Erythroblast (primary cell): ENCODE data around the gene ETF1.

Experiments used
- GATA1 ChIP-seq: IDR thresholded peaks from 2 replicates; pipeline ENCODE4 v1.6.1; 2011; ENCODE audit warnings: low read depth, mild to moderate bottlenecking, control low read depth, low read length, moderate library complexity
- POLR2A ChIP-seq: IDR thresholded peaks from 2 replicates; pipeline ENCODE4 v1.6.1; 2011; ENCODE audit warnings: mild to moderate bottlenecking, low read length

- TF ChIP-seq POLR2A (no peak), GATA1 (no peak)
Observed at GRCh38 chr5:138458384-138458783, 84.7 kb downstream of the ETF1 start.
